Neural cell (in vitro differentiated cells): ENCODE results near the gene PRSS33. TPM values are rescaled to one million over a fixed set of nuclear protein-coding genes. Genes with fewer than 3 reads are reported as not detected.

Source experiments
- H2AFZ ChIP-seq: fragments of 200-600, 300-800 bp; sonication (generic), shearing (Covaris generic); 2 replicates; pipeline ENCODE4 v1.6.0; 2014; ENCODE audit warnings: low read depth, mild to moderate bottlenecking, antibody characterized with exemption, low read length, moderate library complexity
- H3F3A ChIP-seq: fragments of 200-600 bp; shearing (Covaris generic); 2 replicates; pipeline ENCODE4 v1.6.1; 2016; ENCODE audit warnings: mild to moderate bottlenecking, moderate library complexity, mixed read lengths, antibody characterized with exemption, low read length; ENCODE audit not compliant: insufficient read depth, poor library complexity, severe bottlenecking
- H3K27ac ChIP-seq: fragments of 200-600, 300-800 bp; sonication (generic), shearing (Covaris generic); 2 replicates; pipeline ENCODE4 v1.5.1; 2014; ENCODE audit warnings: mild to moderate bottlenecking, low read length, moderate library complexity
- H3K27me3 ChIP-seq: fragments of 300-800, 200-600 bp; sonication (generic), shearing (Covaris generic); 2 replicates; pipeline ENCODE4 v1.6.0; 2014; ENCODE audit warnings: mild to moderate bottlenecking, low read depth, low read length, moderate library complexity; ENCODE audit not compliant: insufficient read depth
- H3K36me3 ChIP-seq: fragments of 300-800, 200-600 bp; sonication (generic), shearing (Covaris generic); 2 replicates; pipeline ENCODE4 v1.5.1; 2014; ENCODE audit warnings: mild to moderate bottlenecking, antibody characterized with exemption, low read length, moderate library complexity; ENCODE audit not compliant: insufficient read depth
- H3K4me2 ChIP-seq: fragments of 300-800, 200-600 bp; sonication (generic), shearing (Covaris generic); 2 replicates; pipeline ENCODE4 v1.6.0; 2014; ENCODE audit warnings: mild to moderate bottlenecking, low read length
- H3K4me3 ChIP-seq: fragments of 300-800, 200-600 bp; sonication (generic), shearing (Covaris generic); 2 replicates; pipeline ENCODE4 v1.5.1; 2014; ENCODE audit warnings: mild to moderate bottlenecking, low read length, moderate library complexity
- H3K79me2 ChIP-seq: fragments of 200-600 bp; shearing (Covaris generic); replicated peaks from 2 replicates; pipeline ENCODE4 v1.6.0; 2014; ENCODE audit warnings: mild to moderate bottlenecking, low read length, moderate library complexity; ENCODE audit not compliant: insufficient read depth
- H3K9ac ChIP-seq: fragments of 300-800, 200-600 bp; sonication (generic), shearing (Covaris generic); 2 replicates; pipeline ENCODE4 v1.6.1; 2016; ENCODE audit warnings: mild to moderate bottlenecking, low read length, mixed read lengths
- H3K9me2 ChIP-seq: fragments of 200-600 bp; shearing (Covaris generic); 2 replicates; pipeline ENCODE4 v1.6.1; 2016; ENCODE audit warnings: mild to moderate bottlenecking, low read length, mixed read lengths; ENCODE audit not compliant: insufficient read depth
- H3K9me3 ChIP-seq: fragments of 200-600, 300-800 bp; sonication (generic), shearing (Covaris generic); 2 replicates; pipeline ENCODE4 v1.6.1; 2016; ENCODE audit warnings: mild to moderate bottlenecking, mixed run types, low read length, moderate library complexity, mixed read lengths
- H4K20me1 ChIP-seq: fragments of 200-600 bp; shearing (Covaris generic); 2 replicates; pipeline ENCODE4 v1.6.1; 2016; ENCODE audit warnings: mild to moderate bottlenecking, mixed run types; ENCODE audit not compliant: insufficient read depth
- CTCF ChIP-seq: fragments of 450-650 bp; IDR thresholded peaks from 2 replicates; pipeline ENCODE4 v1.5.1; 2014; ENCODE audit warnings: antibody characterized with exemption, mild to moderate bottlenecking, moderate library complexity; ENCODE audit not compliant: poor library complexity, severe bottlenecking
- EZH2 ChIP-seq: fragments of 200-600, 300-800 bp; shearing (Covaris generic), sonication (generic); IDR thresholded peaks from 2 replicates; pipeline ENCODE4 v1.6.1; 2014; ENCODE audit warnings: antibody characterized with exemption, low read length, borderline replicate concordance, mild to moderate bottlenecking; ENCODE audit not compliant: insufficient read depth, poor library complexity, severe bottlenecking
- POLR2AphosphoS5 ChIP-seq: IDR thresholded peaks from 2 replicates; pipeline ENCODE4 v1.6.1; 2012
- RAD21 ChIP-seq: fragments of 450-650 bp; conservative IDR thresholded peaks from 2 replicates; pipeline ENCODE4 v1.6.1; 2014; ENCODE audit warnings: antibody characterized with exemption, mild to moderate bottlenecking, moderate library complexity
- REST ChIP-seq: IDR thresholded peaks from 2 replicates; pipeline ENCODE4 v1.6.1; 2012; ENCODE audit warnings: borderline replicate concordance
- SMC3 ChIP-seq: fragments of 450-650 bp; conservative IDR thresholded peaks from 2 replicates; pipeline ENCODE4 v1.6.1; 2014; ENCODE audit warnings: antibody characterized with exemption, mild to moderate bottlenecking, moderate library complexity; ENCODE audit not compliant: poor library complexity
- TAF1 ChIP-seq: IDR thresholded peaks from 2 replicates; pipeline ENCODE4 v1.6.1; 2012; ENCODE audit warnings: low read depth
- polyA plus RNA-seq: library from polyadenylated mRNA; depleted of rRNA; stranded (reverse); fragments of >200 nt; gene quantifications from 2 replicates; pipeline ENCODE4 v1.2.3, GENCODE V29; 2014

Gene PRSS33
- polyA plus RNA-seq, 1 donor from 2014 or later, result not detected

DNA sequence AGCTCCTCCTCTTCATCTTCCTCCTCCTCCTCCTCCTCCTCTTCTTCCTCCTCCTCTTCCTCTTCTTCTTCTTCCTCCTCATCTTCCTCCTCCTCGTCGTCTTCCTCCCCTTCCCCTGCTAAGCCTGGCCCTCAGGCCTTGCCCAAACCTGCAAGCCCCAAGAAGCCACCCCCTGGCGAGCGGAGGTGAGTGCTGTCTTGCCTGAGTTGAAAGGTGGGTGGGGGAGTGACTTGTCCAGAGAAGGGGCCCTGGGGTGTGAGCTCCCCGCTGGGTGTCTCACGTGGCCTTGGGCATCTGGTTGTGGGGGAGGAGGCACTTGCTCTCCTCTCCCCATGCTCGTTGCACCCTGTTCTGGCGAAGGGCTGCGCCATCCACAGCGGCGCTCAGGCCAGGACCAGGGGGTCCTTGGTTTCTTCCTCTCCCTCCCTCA lies 18.2 kb downstream of the PRSS33 start:
- H4K20me1 ChIP-seq, result no peaks in the 10 kb centered on the region
- H3K9ac ChIP-seq, result no peak overlapping the region
- peaks cover 40% of the 10 kb centered on the region for H3K36me3 ChIP-seq
- H3K9me2 ChIP-seq, result no peaks in the 10 kb centered on the region
- peaks cover 19% of the 10 kb centered on the region for H3K9me3 ChIP-seq
- TF ChIP-seq CTCF (no peak), RAD21 (no peak), SMC3 (no peak)
- H3K27ac ChIP-seq, result no peak overlapping the region
- peaks cover 13% of the 10 kb centered on the region for H3K79me2 ChIP-seq
- H2AFZ ChIP-seq, result no peak overlapping the region
- H3K27me3 ChIP-seq, result no peaks in the 10 kb centered on the region
- no peak overlapping the region for H3K4me3 ChIP-seq
- H3F3A ChIP-seq, result no peaks in the 10 kb centered on the region
- H3K4me2 ChIP-seq, result no peak overlapping the region

DNA sequence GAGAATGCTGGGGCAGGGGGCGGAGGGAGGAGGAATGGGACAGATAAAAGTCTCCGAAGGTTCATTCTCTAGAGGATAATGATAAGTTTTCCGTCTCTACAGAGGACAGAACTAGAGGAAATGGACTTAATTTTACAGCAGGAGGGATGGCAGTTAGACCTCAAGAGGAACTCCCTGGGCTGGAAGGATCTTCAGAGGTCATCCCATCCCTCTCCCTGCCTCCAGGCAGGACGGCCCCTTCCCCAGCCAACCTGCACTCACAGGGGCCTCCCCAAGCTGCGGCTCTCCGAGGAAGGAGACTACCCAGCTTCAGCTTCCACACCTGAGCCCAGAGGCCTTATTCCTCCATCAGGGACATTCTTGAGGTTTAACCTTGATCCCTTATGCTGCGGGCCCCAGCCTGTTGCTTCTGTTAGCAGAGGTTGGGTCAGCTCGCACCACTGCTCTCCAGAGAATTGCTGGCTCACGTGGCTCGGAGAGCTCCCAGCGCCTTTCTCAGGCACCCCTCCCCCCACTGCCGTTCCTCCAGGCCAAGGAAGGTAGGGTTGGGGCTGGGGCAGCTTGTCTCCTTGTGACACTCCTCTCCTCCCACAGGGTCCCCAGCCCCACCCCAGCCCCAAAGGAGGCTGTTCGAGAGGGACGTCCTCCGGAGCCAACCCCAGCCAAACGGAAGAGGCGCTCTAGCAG lies 18.8 kb downstream of the PRSS33 start:
- Histone ChIP-seq H3K4me3 (no peak overlapping the region), H3K27ac (no peak overlapping the region), H3K36me3 (peaks cover 40% of the 10 kb centered on the region), H4K20me1 (no peaks in the 10 kb centered on the region), H3K9me3 (peaks cover 19% of the 10 kb centered on the region), H3K4me2 (no peak overlapping the region), H3F3A (no peaks in the 10 kb centered on the region), H3K79me2 (peaks cover 12% of the 10 kb centered on the region), H3K27me3 (no peaks in the 10 kb centered on the region), H3K9me2 (no peaks in the 10 kb centered on the region), H2AFZ (no peak overlapping the region), H3K9ac (no peak overlapping the region)
- no peak for TF ChIP-seq EZH2
- TF ChIP-seq POLR2AphosphoS5, result no peak
- TF ChIP-seq TAF1, result no peak
- no peak for TF ChIP-seq SMC3
- TF ChIP-seq RAD21, result no peak
- TF ChIP-seq CTCF, result no peak
- no peak for TF ChIP-seq REST
